Activated CD8-positive, alpha-beta memory T cell treated with anti-CD3 and anti-CD28 coated beads for 36 hours (primary cell): ENCODE measurements around the gene ELAVL1. TPM values are rescaled to one million over a fixed set of nuclear protein-coding genes. Genes with fewer than 3 reads are reported as not detected.

Experiments used
- CTCF ChIA-PET: fragments of 350-600 bp; sonication (Branson Sonifier 250); formaldehyde crosslinking; loops from one replicate; lab custom pipeline; 2021; ENCODE audit warnings: antibody characterized with exemption; lab: Charles Lee
- POLR2A ChIA-PET: fragments of 350-600 bp; sonication (Branson Sonifier 250); formaldehyde crosslinking; loops from one replicate; lab custom pipeline; 2021; ENCODE audit warnings: antibody characterized with exemption; lab: Charles Lee
- total RNA-seq, 2 experiments: library from RNA; stranded (reverse); gene quantifications; one replicate each; pipeline ENCODE4 v1.2.3, GENCODE V29; 2021

The ELAVL1 gene
- total RNA-seq, 2 experiments from 2014 or later = 166 to 169 TPM

DNA sequence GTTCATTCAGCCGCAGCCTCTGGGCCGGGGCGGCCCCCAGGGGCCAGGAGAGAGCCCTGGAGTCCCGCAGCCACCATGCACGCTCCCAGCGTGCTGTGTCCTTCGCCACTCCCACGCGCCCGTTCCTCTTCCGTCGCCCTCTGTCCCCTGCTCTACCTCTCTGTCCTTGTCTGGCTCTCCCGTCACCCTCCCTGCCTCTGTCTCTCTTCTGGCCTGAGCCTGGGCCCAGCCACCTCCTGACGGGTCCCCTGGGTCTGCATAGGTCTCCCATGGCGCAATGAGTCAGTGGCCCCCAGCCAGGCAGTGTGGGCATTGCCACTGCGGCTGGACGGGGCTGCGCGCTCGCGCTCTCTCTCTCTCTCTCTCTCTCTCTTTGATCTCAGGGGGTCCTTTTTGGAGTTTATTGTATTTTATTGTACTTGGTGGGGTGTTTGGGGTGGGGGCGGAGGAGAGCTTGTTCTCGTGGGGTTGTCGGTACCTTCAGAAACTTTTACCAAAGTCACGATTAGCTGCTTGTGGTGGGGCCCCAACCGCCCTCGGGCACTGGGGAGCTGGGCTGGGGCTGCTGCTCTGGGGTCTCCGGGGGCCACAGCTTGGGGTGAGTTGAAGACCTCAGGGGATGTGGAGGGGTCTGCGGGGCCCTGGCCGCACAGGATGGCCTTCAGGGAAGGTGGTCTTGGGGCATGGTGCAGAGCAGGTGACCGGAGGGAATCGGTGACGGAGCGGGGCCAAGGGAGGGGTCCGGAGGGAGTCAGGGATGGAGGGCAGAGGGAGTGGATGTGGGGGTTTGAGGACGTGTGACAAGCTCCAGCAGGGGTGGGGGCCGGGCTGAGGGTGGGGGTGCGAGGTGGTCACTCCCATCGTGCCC, 92.5 kb downstream of the ELAVL1 start:
- POLR2A ChIA-PET = no interaction called here
- CTCF ChIA-PET = interaction anchor here (0.7 kb wide), 1 partner anchor 17 kb away, joined by 3 read pairs; no protein-coding TSS in a partner anchor

DNA sequence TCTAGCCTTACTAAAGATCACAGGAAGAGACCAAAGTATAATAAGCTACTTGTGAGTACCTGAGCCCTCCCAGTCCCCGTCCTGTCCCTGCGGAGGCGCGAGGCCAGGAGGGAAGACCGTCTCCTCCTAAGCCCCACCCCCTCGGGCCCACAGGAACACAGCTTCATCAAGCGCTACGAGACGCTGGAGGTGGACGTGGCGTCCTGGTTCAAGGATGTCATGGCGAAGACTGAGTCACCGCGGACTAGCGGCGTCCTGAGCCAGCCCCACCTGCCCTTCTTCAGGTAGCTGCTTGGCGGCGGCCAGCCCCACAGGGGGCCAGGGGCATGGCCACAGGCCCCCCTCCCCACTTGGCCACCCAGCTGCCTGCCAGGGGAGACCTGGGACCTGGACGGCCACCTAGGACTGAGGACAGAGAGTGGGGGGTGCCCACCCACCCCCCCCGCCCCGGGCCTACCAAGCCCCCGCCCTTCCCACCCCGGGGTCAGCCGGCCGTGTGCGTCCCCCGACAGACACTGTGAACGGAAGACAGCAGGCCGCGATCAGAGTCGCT, 93.2 kb downstream of the ELAVL1 start:
- ChIA-PET POLR2A (no interaction called here), CTCF (interaction anchor here (1.0 kb wide), 1 partner anchor 10 kb away, joined by 3 read pairs; no protein-coding TSS in a partner anchor)

DNA sequence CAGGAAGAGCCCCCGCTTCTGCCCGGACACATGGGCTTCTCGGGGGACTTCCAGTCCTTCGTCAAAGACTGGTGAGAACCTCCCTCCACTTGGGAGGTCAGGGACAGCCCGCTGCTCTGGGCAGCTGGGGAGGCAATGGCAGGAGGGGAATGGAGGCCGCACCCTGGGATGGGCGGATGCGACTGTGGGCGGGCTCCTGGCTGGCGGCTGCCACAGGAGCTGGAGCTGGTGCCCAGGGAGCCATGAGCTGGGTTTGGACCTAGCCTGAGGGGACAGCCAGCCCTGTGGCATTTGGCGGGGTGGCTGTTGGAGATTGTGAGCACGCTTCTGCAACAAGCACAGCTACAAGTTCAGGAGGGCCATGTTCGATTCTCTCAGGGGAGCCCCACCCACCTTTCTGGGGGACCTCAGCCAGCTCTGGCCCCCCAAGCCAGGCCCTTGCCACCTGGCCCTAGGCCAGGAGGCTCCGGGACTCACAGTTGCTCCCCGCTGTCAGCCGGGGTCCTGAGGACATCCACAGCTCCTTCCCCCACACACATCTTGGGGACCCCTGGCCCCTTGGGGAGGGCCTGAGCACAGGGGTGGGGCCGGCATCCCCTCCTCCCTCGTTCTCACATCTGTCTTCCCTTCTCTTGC, 93.8 kb downstream of the ELAVL1 start:
- ChIA-PET CTCF (interaction anchor here (1.0 kb wide), 1 partner anchor 9 kb away, joined by 3 read pairs; no protein-coding TSS in a partner anchor), POLR2A (no interaction called here)

GRCh38 chr19:7910321-7911161, 94.9 kb downstream of the ELAVL1 start:
- CTCF ChIA-PET = no interaction called here
- POLR2A ChIA-PET = no interaction called here

DNA sequence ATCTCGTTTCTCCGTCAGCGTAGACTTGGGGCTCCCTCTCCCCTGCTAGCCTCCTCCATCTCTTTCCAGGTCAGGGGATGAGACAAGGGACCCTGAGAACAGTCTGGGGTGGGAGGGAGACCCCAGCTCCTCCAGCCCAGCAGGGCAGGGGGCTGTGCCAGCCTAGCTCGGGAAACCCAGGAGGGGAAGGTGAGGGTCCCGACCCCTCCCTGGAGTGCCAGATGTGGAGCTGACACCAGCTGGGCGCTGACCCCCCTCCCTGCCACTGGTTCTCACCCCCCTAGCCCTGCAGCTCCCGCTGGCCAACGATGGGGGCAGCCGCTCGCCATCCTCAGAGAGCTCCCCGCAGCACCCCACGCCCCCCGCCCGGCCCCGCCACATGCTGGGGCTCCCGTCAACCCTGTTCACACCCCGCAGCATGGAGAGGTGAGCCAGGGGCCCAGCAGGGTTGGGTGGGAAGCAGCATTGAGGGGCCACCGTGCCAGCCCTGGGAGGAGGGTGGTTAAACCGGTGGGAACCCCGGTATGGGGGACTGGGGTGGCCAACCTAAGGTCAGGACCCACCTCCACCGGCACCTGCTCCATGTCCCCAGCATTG, 95.9 kb downstream of the ELAVL1 start:
- POLR2A ChIA-PET = no interaction called here

GRCh38 chr19:7908742-7909461, 96.5 kb downstream of the ELAVL1 start:
- ChIA-PET CTCF (interaction anchor here (1.4 to 2.0 kb wide), 2 partner anchors 9 to 40 kb away, joined by 5 to 8 read pairs; no protein-coding TSS in a partner anchor), POLR2A (no interaction called here)

More for the DNA sequence above, 95.9 kb downstream of the ELAVL1 start:
- CTCF ChIA-PET = interaction anchor here (1.4 to 2.0 kb wide), 2 partner anchors 8 to 40 kb away, joined by 5 to 8 read pairs; no protein-coding TSS in a partner anchor

Other genes with a start within 250 kb of the ELAVL1 start
- not detected for gene CLEC4M, start 242.4 kb downstream of the ELAVL1 start, total RNA-seq
- gene EVI5L, start 175.4 kb downstream of the ELAVL1 start, total RNA-seq = 1 to 10 TPM; 5.3 to 6.0 TPM
- under 1 TPM; 0.06 to 0.17 TPM for gene PRR36, start 131.3 kb downstream of the ELAVL1 start, total RNA-seq
- not detected for gene LRRC8E, start 117.1 kb downstream of the ELAVL1 start, total RNA-seq
- gene MAP2K7, start 101.8 kb downstream of the ELAVL1 start, total RNA-seq = 10 to 100 TPM; 34.9 to 35.7 TPM
- gene TGFBR3L, start 90.8 kb downstream of the ELAVL1 start, total RNA-seq = 1 to 10 TPM; 7.6 to 9.3 TPM
- gene SNAPC2, start 85.3 kb downstream of the ELAVL1 start, total RNA-seq = 10 to 100 TPM; 16.4 to 17.3 TPM
- under 1 TPM; 0.69 to 0.91 TPM for gene CTXN1, start 79.5 kb downstream of the ELAVL1 start, total RNA-seq
- 100 to 1,000 TPM; 115 to 118 TPM for gene TIMM44, start 62.0 kb downstream of the ELAVL1 start, total RNA-seq
- gene CCL25, start 47.1 kb upstream of the ELAVL1 start, total RNA-seq = not detected
- not detected for gene FBN3, start 144.0 kb upstream of the ELAVL1 start, total RNA-seq
- gene CERS4, start 203.7 kb upstream of the ELAVL1 start, total RNA-seq = 10 to 100 TPM; 18.0 to 20.5 TPM